Neural cell (in vitro differentiated cells): ENCODE results near the gene RGL3. TPM values are rescaled to one million over a fixed set of nuclear protein-coding genes. Genes with fewer than 3 reads are reported as not detected.
"Not testable (repeated sequence)": the region's sequence is repeated elsewhere in the genome, so short reads cannot be mapped to it uniquely, and the experiment has no call there.

ENCODE experiments used
- H2AFZ ChIP-seq: fragments of 200-600, 300-800 bp; sonication (generic), shearing (Covaris generic); 2 replicates; pipeline ENCODE4 v1.6.0; 2014; ENCODE audit warnings: low read depth, mild to moderate bottlenecking, antibody characterized with exemption, low read length, moderate library complexity
- H3F3A ChIP-seq: fragments of 200-600 bp; shearing (Covaris generic); 2 replicates; pipeline ENCODE4 v1.6.1; 2016; ENCODE audit warnings: mild to moderate bottlenecking, moderate library complexity, mixed read lengths, antibody characterized with exemption, low read length; ENCODE audit not compliant: insufficient read depth, poor library complexity, severe bottlenecking
- H3K27ac ChIP-seq: fragments of 200-600, 300-800 bp; sonication (generic), shearing (Covaris generic); 2 replicates; pipeline ENCODE4 v1.5.1; 2014; ENCODE audit warnings: mild to moderate bottlenecking, low read length, moderate library complexity
- H3K27me3 ChIP-seq: fragments of 300-800, 200-600 bp; sonication (generic), shearing (Covaris generic); 2 replicates; pipeline ENCODE4 v1.6.0; 2014; ENCODE audit warnings: mild to moderate bottlenecking, low read depth, low read length, moderate library complexity; ENCODE audit not compliant: insufficient read depth
- H3K36me3 ChIP-seq: fragments of 300-800, 200-600 bp; sonication (generic), shearing (Covaris generic); 2 replicates; pipeline ENCODE4 v1.5.1; 2014; ENCODE audit warnings: mild to moderate bottlenecking, antibody characterized with exemption, low read length, moderate library complexity; ENCODE audit not compliant: insufficient read depth
- H3K4me2 ChIP-seq: fragments of 300-800, 200-600 bp; sonication (generic), shearing (Covaris generic); 2 replicates; pipeline ENCODE4 v1.6.0; 2014; ENCODE audit warnings: mild to moderate bottlenecking, low read length
- H3K4me3 ChIP-seq: fragments of 300-800, 200-600 bp; sonication (generic), shearing (Covaris generic); 2 replicates; pipeline ENCODE4 v1.5.1; 2014; ENCODE audit warnings: mild to moderate bottlenecking, low read length, moderate library complexity
- H3K79me2 ChIP-seq: fragments of 200-600 bp; shearing (Covaris generic); replicated peaks from 2 replicates; pipeline ENCODE4 v1.6.0; 2014; ENCODE audit warnings: mild to moderate bottlenecking, low read length, moderate library complexity; ENCODE audit not compliant: insufficient read depth
- H3K9ac ChIP-seq: fragments of 300-800, 200-600 bp; sonication (generic), shearing (Covaris generic); 2 replicates; pipeline ENCODE4 v1.6.1; 2016; ENCODE audit warnings: mild to moderate bottlenecking, low read length, mixed read lengths
- H3K9me2 ChIP-seq: fragments of 200-600 bp; shearing (Covaris generic); 2 replicates; pipeline ENCODE4 v1.6.1; 2016; ENCODE audit warnings: mild to moderate bottlenecking, low read length, mixed read lengths; ENCODE audit not compliant: insufficient read depth
- H3K9me3 ChIP-seq: fragments of 200-600, 300-800 bp; sonication (generic), shearing (Covaris generic); 2 replicates; pipeline ENCODE4 v1.6.1; 2016; ENCODE audit warnings: mild to moderate bottlenecking, mixed run types, low read length, moderate library complexity, mixed read lengths
- H4K20me1 ChIP-seq: fragments of 200-600 bp; shearing (Covaris generic); 2 replicates; pipeline ENCODE4 v1.6.1; 2016; ENCODE audit warnings: mild to moderate bottlenecking, mixed run types; ENCODE audit not compliant: insufficient read depth
- CTCF ChIP-seq: fragments of 450-650 bp; IDR thresholded peaks from 2 replicates; pipeline ENCODE4 v1.5.1; 2014; ENCODE audit warnings: antibody characterized with exemption, mild to moderate bottlenecking, moderate library complexity; ENCODE audit not compliant: poor library complexity, severe bottlenecking
- EP300 ChIP-seq: fragments of 450-650 bp; conservative IDR thresholded peaks from 2 replicates; pipeline ENCODE4 v1.6.1; 2014; ENCODE audit warnings: antibody characterized with exemption, mild to moderate bottlenecking, moderate library complexity; ENCODE audit not compliant: poor library complexity, severe bottlenecking
- EZH2 ChIP-seq: fragments of 200-600, 300-800 bp; shearing (Covaris generic), sonication (generic); IDR thresholded peaks from 2 replicates; pipeline ENCODE4 v1.6.1; 2014; ENCODE audit warnings: antibody characterized with exemption, low read length, borderline replicate concordance, mild to moderate bottlenecking; ENCODE audit not compliant: insufficient read depth, poor library complexity, severe bottlenecking
- MXI1 ChIP-seq: fragments of 450-650 bp; conservative IDR thresholded peaks from 2 replicates; pipeline ENCODE4 v1.6.1; 2014; ENCODE audit warnings: antibody characterized with exemption, mild to moderate bottlenecking; ENCODE audit not compliant: poor library complexity, severe bottlenecking
- POLR2AphosphoS5 ChIP-seq: IDR thresholded peaks from 2 replicates; pipeline ENCODE4 v1.6.1; 2012
- RAD21 ChIP-seq: fragments of 450-650 bp; conservative IDR thresholded peaks from 2 replicates; pipeline ENCODE4 v1.6.1; 2014; ENCODE audit warnings: antibody characterized with exemption, mild to moderate bottlenecking, moderate library complexity
- REST ChIP-seq: IDR thresholded peaks from 2 replicates; pipeline ENCODE4 v1.6.1; 2012; ENCODE audit warnings: borderline replicate concordance
- SMC3 ChIP-seq: fragments of 450-650 bp; conservative IDR thresholded peaks from 2 replicates; pipeline ENCODE4 v1.6.1; 2014; ENCODE audit warnings: antibody characterized with exemption, mild to moderate bottlenecking, moderate library complexity; ENCODE audit not compliant: poor library complexity
- TAF1 ChIP-seq: IDR thresholded peaks from 2 replicates; pipeline ENCODE4 v1.6.1; 2012; ENCODE audit warnings: low read depth
- polyA minus RNA-seq: library from RNA; depleted of rRNA, polyadenylated mRNA; stranded (reverse); fragments of >200 nt; gene quantifications from 2 replicates; pipeline ENCODE4 v1.2.3, GENCODE V29; 2014
- polyA plus RNA-seq: library from polyadenylated mRNA; depleted of rRNA; stranded (reverse); fragments of >200 nt; gene quantifications from 2 replicates; pipeline ENCODE4 v1.2.3, GENCODE V29; 2014

RGL3 gene
- not detected in 2 replicates for polyA plus RNA-seq
- polyA minus RNA-seq, result not detected in 2 replicates

- H3K36me3 ChIP-seq, result no peaks in the 10 kb centered on the region
- peak within 1 kb of the TSS; percentile 10 for H3K9ac ChIP-seq
- no peak for TF ChIP-seq POLR2AphosphoS5
- TF ChIP-seq EZH2, result peak; percentile 42
- no peaks in the 10 kb centered on the region for H3F3A ChIP-seq
- H3K9me3 ChIP-seq, result peaks cover 11% of the 10 kb centered on the region
- H3K27ac ChIP-seq, result no peak within 1 kb of the TSS
- H3K79me2 ChIP-seq, result no peaks in the 10 kb centered on the region
- H2AFZ ChIP-seq, result no peak within 1 kb of the TSS
- H3K9me2 ChIP-seq, result no peaks in the 10 kb centered on the region
- no peak within 1 kb of the TSS for H3K4me2 ChIP-seq
- peak within 1 kb of the TSS; percentile 56 for H3K4me3 ChIP-seq
- no peaks in the 10 kb centered on the region for H4K20me1 ChIP-seq
- peaks cover 76% of the 10 kb centered on the region for H3K27me3 ChIP-seq
Observed at GRCh38 chr19:11418549-11419506, at the start of gene RGL3. Gene RGL3, minus strand, starts transcription at chr19:11419314. Its CDS starts 36 bp downstream, at chr19:11419278.

GRCh38 chr19:11468266-11468845, 49.2 kb upstream of the RGL3 start:
- H3K4me3 ChIP-seq, H2AFZ ChIP-seq, H3K36me3 ChIP-seq, H3K9ac ChIP-seq, H4K20me1 ChIP-seq, H3K9me3 ChIP-seq, H3K27ac ChIP-seq, H3K27me3 ChIP-seq, H3K4me2 ChIP-seq, H3F3A ChIP-seq, H3K9me2 ChIP-seq: not testable (repeated sequence)
- peaks cover 19% of the 10 kb centered on the region for H3K79me2 ChIP-seq

- H3K36me3 ChIP-seq, result no peaks in the 10 kb centered on the region
- no peak overlapping the region for H3K4me3 ChIP-seq
- no peaks in the 10 kb centered on the region for H3K9me2 ChIP-seq
- no peaks in the 10 kb centered on the region for H3K27me3 ChIP-seq
- no peaks in the 10 kb centered on the region for H3F3A ChIP-seq
- H3K27ac ChIP-seq, result no peak overlapping the region
- H2AFZ ChIP-seq, result no peak overlapping the region
- peaks cover 13% of the 10 kb centered on the region for H3K79me2 ChIP-seq
- no peak for TF ChIP-seq RAD21
- no peak for TF ChIP-seq SMC3
- no peak for TF ChIP-seq EZH2
- TF ChIP-seq MXI1, result no peak
- TF ChIP-seq TAF1, result no peak
- TF ChIP-seq CTCF, result no peak
- TF ChIP-seq EP300, result no peak
- no peak for TF ChIP-seq POLR2AphosphoS5
- TF ChIP-seq REST, result no peak
- no peaks in the 10 kb centered on the region for H3K9me3 ChIP-seq
- no peak overlapping the region for H3K9ac ChIP-seq
- H3K4me2 ChIP-seq, result no peak overlapping the region
- H4K20me1 ChIP-seq, result no peaks in the 10 kb centered on the region
Observed at GRCh38 chr19:11465600-11465999, 46.5 kb upstream of the RGL3 start.
